HepG2 (cell line): Measurements from ENCODE around the gene PTPRF. TPM values are rescaled to one million over a fixed set of nuclear protein-coding genes. Genes with fewer than 3 reads are reported as not detected.

ENCODE experiments used
- HNRNPK ChIP-seq: fragments of 200-400 bp; formaldehyde crosslinking; IDR thresholded peaks from 2 replicates; pipeline ENCODE4 v1.6.1; 2018; ENCODE audit warnings: low read length, low read depth, moderate library complexity, mild to moderate bottlenecking; ENCODE audit not compliant: poor library complexity, severe bottlenecking
- RNF2 ChIP-seq: fragments of 450-650 bp; conservative IDR thresholded peaks from 2 replicates; pipeline ENCODE4 v1.6.1; 2016; ENCODE audit warnings: low read depth
- ZNF407 ChIP-seq: sonication (generic); formaldehyde crosslinking; IDR thresholded peaks from one replicate; pipeline ENCODE4 v1.5.1; 2020; ENCODE audit warnings: mild to moderate bottlenecking, missing genetic modification reagents; ENCODE audit errors: not compliant biosample characterization
- polyA plus RNA-seq, 8 experiments: library from polyadenylated mRNA; depleted of rRNA in 3 of 8; stranded (reverse) in 7 of 8; unstranded in 1 of 8; fragments of >200 nt; fragmentation: Illumina TruSeq in 4 of 8; extraction: Trizol in 4 of 8; gene quantifications; 2 replicates each; pipeline versions ENCODE4 v1.2.1 to v1.2.3, GENCODE V29; 2011 to 2016; ENCODE audit warnings: low read depth in 4 of 8, missing spikeins in 1 of 8, mixed read lengths in 1 of 8; ENCODE audit not compliant: insufficient read depth in 1 of 8
- total RNA-seq, 5 experiments: library from RNA; depleted of rRNA; stranded (reverse); fragments of >200 nt; fragmentation: Illumina TruSeq; extraction: Trizol; gene quantifications; 2 replicates each; pipeline ENCODE4 v1.2.3, GENCODE V29; 2016; ENCODE audit warnings: low read depth in 1 of 5

PTPRF gene
- total and polyA plus RNA-seq, 2 of the 13 experiments (the other 11 are each of a cell fraction or from before 2014, with no cell fraction given) = 55.9 to 167 TPM

GRCh38 chr1:43536196-43536863 is 5.6 kb downstream of the PTPRF start (continued):
- no peak for TF ChIP-seq RNF2
- no peak for TF ChIP-seq HNRNPK
- TF ChIP-seq ZNF407 (CRISPR knock-in tag) = peak; percentile 28
- TF ChIP-seq, all 625 proteins: peak for 6
